Stimulated activated CD4-positive, alpha-beta T cell treated with anti-CD3 and anti-CD28 coated beads, TNF-alpha, amount 100 ng/mL, for 1 hour (primary cell): Measurements from ENCODE around the gene POLD3.

Experiments used
- DNase-seq, 3 donors: peaks; one replicate each; pipeline ENCODE4 v3.0.0-alpha.2; 2020; ENCODE audit warnings: low read depth in 3 of 3, low spot score in 1 of 3

POLD3 gene

GRCh38 chr11:74592441-74593362, at the start of gene POLD3:
POLD3 (plus strand) TSS chr11:74592582; CDS start chr11:74592659, 77 bp downstream.
- DNase-seq, result peak; percentile 82 to 91 (median 89)

GRCh38 chr11:74543991-74544390, 48.4 kb upstream of the POLD3 start:
- DNase-seq, result no peak

- no peak for DNase-seq
Measured at GRCh38 chr11:74546752-74547151, 45.6 kb upstream of the POLD3 start.

GRCh38 chr11:74550991-74551753, 41.2 kb upstream of the POLD3 start:
- no peak for DNase-seq

GRCh38 chr11:74551754-74552145, 40.6 kb upstream of the POLD3 start:
- DNase-seq, result no peak

- DNase-seq, result no peak
Measured at GRCh38 chr11:74557526-74557925, 34.9 kb upstream of the POLD3 start.

- no peak for DNase-seq
Measured at GRCh38 chr11:74559110-74559933, 33.1 kb upstream of the POLD3 start.

GRCh38 chr11:74559934-74560309, 32.5 kb upstream of the POLD3 start:
- DNase-seq, result no peak

- no peak for DNase-seq
Measured at GRCh38 chr11:74566146-74566960, 26.0 kb upstream of the POLD3 start.

- DNase-seq, result no peak
Measured at GRCh38 chr11:74568028-74568427, 24.4 kb upstream of the POLD3 start.

- no peak for DNase-seq
Measured at GRCh38 chr11:74570266-74571061, 21.9 kb upstream of the POLD3 start.

GRCh38 chr11:74571062-74571399, 21.4 kb upstream of the POLD3 start:
- DNase-seq, result no peak

GRCh38 chr11:74572349-74572748, 20.0 kb upstream of the POLD3 start:
- DNase-seq, result no peak

- DNase-seq, result no peak
Measured at GRCh38 chr11:74574563-74574962, 17.8 kb upstream of the POLD3 start.

- no peak for DNase-seq
Measured at GRCh38 chr11:74575999-74576398, 16.4 kb upstream of the POLD3 start.

GRCh38 chr11:74577181-74577580, 15.2 kb upstream of the POLD3 start:
- no peak for DNase-seq

- no peak for DNase-seq
Measured at GRCh38 chr11:74577624-74578396, 14.6 kb upstream of the POLD3 start.

GRCh38 chr11:74579577-74580270, 12.7 kb upstream of the POLD3 start:
- no peak for DNase-seq
